A673 (cell line): ENCODE measurements around the gene RNF135. TPM values are rescaled to one million over a fixed set of nuclear protein-coding genes. Genes with fewer than 3 reads are reported as not detected.

Source experiments
- BruUV-seq: library from RNA; stranded (reverse); fragments of 400-500 nt; replicated peaks from 2 replicates; lab custom pipeline; 2021; lab: Mats Ljungman, UMichigan
- CTCF ChIA-PET: fragments of 300-600 bp; sonication (Branson Sonifier 250); formaldehyde crosslinking; loops from one replicate; lab custom pipeline; 2022; ENCODE audit warnings: antibody characterized with exemption; lab: Charles Lee
- POLR2A ChIA-PET: fragments of 300-600 bp; sonication (Branson Sonifier 250); formaldehyde crosslinking; loops from one replicate; lab custom pipeline; 2022; ENCODE audit warnings: antibody characterized with exemption; ENCODE audit not compliant: low non-redundant PET; lab: Charles Lee
- DNase-seq: peaks from one replicate; pipeline ENCODE4 v3.0.0-alpha.2; 2015; ENCODE audit warnings: low spot score
- H3K27ac ChIP-seq: fragments of 200-600 bp; sonication (generic); 2 replicates; pipeline ENCODE4 v1.5.1; 2016; ENCODE audit warnings: mixed run types, low read depth, mild to moderate bottlenecking, mixed read lengths, antibody characterized with exemption, low read length; ENCODE audit not compliant: poor library complexity, severe bottlenecking
- H3K27me3 ChIP-seq: fragments of 200-600 bp; sonication (generic); replicated peaks from 2 replicates; pipeline ENCODE4 v1.6.1; 2017; ENCODE audit warnings: mixed run types, low read depth, mild to moderate bottlenecking, mixed read lengths, antibody characterized with exemption, low read length; ENCODE audit not compliant: insufficient read depth, poor library complexity
- H3K36me3 ChIP-seq: fragments of 200-600 bp; sonication (generic); 2 replicates; pipeline ENCODE4 v1.6.1; 2016; ENCODE audit warnings: mixed run types, mild to moderate bottlenecking, mixed read lengths, antibody characterized with exemption, low read length; ENCODE audit not compliant: insufficient read depth, poor library complexity, severe bottlenecking
- H3K4me1 ChIP-seq: fragments of 200-600 bp; sonication (generic); 2 replicates; pipeline ENCODE4 v1.6.1; 2017; ENCODE audit warnings: mixed run types, mild to moderate bottlenecking, mixed read lengths, antibody characterized with exemption, low read length; ENCODE audit not compliant: insufficient read depth, poor library complexity, severe bottlenecking
- H3K4me3 ChIP-seq: fragments of 200-600 bp; sonication (generic); 2 replicates; pipeline ENCODE4 v1.5.1; 2016; ENCODE audit warnings: low read depth, mixed run types, mild to moderate bottlenecking, mixed read lengths, low read length; ENCODE audit not compliant: poor library complexity, severe bottlenecking
- H3K9me3 ChIP-seq: fragments of 200-600 bp; sonication (generic); 2 replicates; pipeline ENCODE4 v1.6.1; 2016; ENCODE audit warnings: mixed run types, low read depth, mild to moderate bottlenecking, mixed read lengths, antibody characterized with exemption, low read length; ENCODE audit not compliant: poor library complexity, severe bottlenecking
- CTCF ChIP-seq: fragments of 300-800, 200-600 bp; sonication (generic); conservative IDR thresholded peaks from 2 replicates; pipeline ENCODE4 v1.5.1; 2017; ENCODE audit warnings: low read depth, mild to moderate bottlenecking, antibody characterized with exemption, low read length, moderate library complexity, mixed read lengths
- EZH2 ChIP-seq: fragments of 200-600 bp; sonication (generic); IDR thresholded peaks from 2 replicates; pipeline ENCODE4 v1.6.1; 2017; ENCODE audit warnings: borderline replicate concordance, low read depth, mild to moderate bottlenecking, mixed read lengths, antibody characterized with exemption, low read length; ENCODE audit not compliant: poor library complexity, severe bottlenecking
- intact Hi-C: fragments of 100-400 bp; cut with micrococcal nuclease; formaldehyde crosslinking; loops from one replicate; pipeline ENCODE4 v1.10.0; 2022; ENCODE audit not compliant: unreplicated experiment
- total RNA-seq: library from RNA; stranded (reverse); gene quantifications from 2 replicates; pipeline ENCODE4 v1.2.3, GENCODE V29; 2021

Gene RNF135
- total RNA-seq, 1 experiment from 2014 or later = 7.5 TPM

DNA sequence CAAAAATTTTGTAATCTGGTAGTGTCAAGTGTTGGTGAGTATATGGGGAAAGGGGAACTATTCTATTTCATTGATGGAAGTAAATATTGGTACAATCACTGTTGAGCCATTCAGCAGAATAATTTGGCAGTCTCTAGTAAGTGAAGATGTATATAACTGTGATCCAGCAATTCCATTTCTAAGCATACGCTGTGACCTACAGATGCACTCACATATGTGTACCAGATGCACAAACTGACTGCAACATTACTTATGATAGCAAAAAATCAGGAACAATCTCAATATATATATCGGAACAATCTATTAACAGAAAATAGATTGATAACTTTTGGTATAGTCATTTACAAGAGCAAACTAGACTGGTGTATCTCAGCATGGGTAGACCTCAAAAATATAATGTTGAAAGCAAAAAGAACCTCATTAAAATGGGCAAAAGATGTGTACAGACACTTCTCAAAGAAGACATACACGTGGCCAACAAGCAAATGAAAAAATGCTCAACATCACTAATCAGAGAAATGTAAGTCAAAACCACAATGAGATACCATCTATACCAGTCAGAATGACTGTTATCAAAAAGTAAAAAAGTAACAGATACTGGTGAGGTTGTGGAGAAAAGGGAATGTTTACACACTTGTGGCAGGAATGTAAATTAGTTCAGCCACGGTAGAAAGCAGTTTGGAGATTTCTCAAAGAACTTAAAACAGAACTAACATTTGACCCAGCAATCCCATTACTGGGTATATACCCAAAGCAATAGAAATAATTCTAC is 28.3 kb upstream of the RNF135 start:
- Histone ChIP-seq H3K27me3 (no peaks in the 10 kb centered on the region), H3K4me3 (no peak overlapping the region), H3K36me3 (no peaks in the 10 kb centered on the region), H3K9me3 (no peaks in the 10 kb centered on the region), H3K27ac (no peak overlapping the region), H3K4me1 (no peaks in the 10 kb centered on the region)
- ChIA-PET POLR2A (interaction anchor here (0.7 kb wide), 1 partner anchor 11 kb away, joined by 4 read pairs; no protein-coding TSS in a partner anchor), CTCF (no interaction called here)
- DNase-seq = no peak
- BruUV-seq = no TSS peak
- TF ChIP-seq CTCF (no peak), EZH2 (no peak)
- intact Hi-C loops = no loop called here

DNA sequence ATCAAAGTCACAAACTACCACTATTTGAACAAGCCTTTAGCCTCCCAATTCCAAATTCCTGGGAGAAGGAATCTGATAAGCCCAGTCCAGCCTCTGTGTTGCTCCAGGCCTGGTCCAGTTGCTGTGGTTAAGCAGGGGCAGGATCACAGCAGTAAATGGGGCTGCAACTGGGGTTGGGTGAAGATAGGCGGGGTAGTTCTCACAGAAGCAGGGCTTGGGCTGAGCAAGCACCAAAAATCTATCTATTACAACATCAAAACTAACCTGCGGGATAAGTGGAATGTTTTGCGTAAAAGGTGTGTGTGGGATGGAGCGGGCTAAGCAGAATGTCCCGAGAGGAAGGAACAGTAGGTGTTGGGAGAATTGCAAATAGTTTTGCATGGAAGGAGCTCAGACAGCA is 23.0 kb upstream of the RNF135 start:
- POLR2A ChIA-PET = no interaction called here
- H3K27me3 ChIP-seq = no peaks in the 10 kb centered on the region
- intact Hi-C loops = no loop called here
- H3K27ac ChIP-seq = no peak overlapping the region
- no peaks in the 10 kb centered on the region for H3K36me3 ChIP-seq
- DNase-seq = no peak
- no peak for TF ChIP-seq EZH2
- no peak for TF ChIP-seq CTCF
- no peaks in the 10 kb centered on the region for H3K9me3 ChIP-seq
- no peak overlapping the region for H3K4me3 ChIP-seq
- H3K4me1 ChIP-seq = no peaks in the 10 kb centered on the region
- CTCF ChIA-PET = no interaction called here
- BruUV-seq = no TSS peak

DNA sequence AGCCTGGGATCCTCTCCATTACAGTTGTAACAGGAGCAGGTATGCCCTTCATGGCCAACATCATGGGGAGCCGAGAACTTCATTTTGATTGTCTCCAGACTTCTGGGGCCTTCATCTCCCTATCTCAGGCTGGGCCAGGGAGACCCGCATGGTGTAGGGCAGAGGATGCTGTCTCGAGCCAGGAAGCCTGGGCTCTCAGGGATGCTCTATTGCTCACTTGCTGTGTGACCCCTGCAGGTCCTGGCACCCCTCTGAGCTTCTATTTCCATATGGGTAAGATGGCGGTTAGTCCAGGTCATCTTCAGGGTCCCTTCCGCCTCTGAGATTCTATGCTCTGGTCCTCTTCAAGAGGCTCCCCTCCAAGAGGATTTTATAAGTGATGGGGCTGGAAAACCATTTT is 20.6 kb upstream of the RNF135 start:
- no peak for DNase-seq
- H3K27ac ChIP-seq = no peak overlapping the region
- H3K27me3 ChIP-seq = no peaks in the 10 kb centered on the region
- no TSS peak for BruUV-seq
- intact Hi-C loops = no loop called here
- no peaks in the 10 kb centered on the region for H3K36me3 ChIP-seq
- no peak overlapping the region for H3K4me3 ChIP-seq
- H3K9me3 ChIP-seq = no peaks in the 10 kb centered on the region
- POLR2A ChIA-PET = no interaction called here
- CTCF ChIA-PET = no interaction called here
- H3K4me1 ChIP-seq = no peaks in the 10 kb centered on the region
- TF ChIP-seq EZH2 = no peak
